Left colon (tissue), 2 donors: ENCODE results near the gene PRDX2. TPM values are rescaled to one million over a fixed set of nuclear protein-coding genes. Genes with fewer than 3 reads are reported as not detected.
A peak's percentile ranks its signal among the peaks of the same experiment; 100 is the strongest.
"Not testable (repeated sequence)": the region's sequence is repeated elsewhere in the genome, so short reads cannot be mapped to it uniquely, and the experiment has no call there.

Experiments
- ATAC-seq: fragments of 200-7000 bp; cut with Tn5 transposase; one replicate; pipeline ENCODE4 v1.9.1; 2020; ENCODE audit warnings: mild to moderate bottlenecking, moderate library complexity
- DNase-seq, 2 donors: peaks; one replicate each; pipeline ENCODE4 v3.0.0-alpha.2; 2020
- intact Hi-C, 2 donors: fragments of 100-400 bp; cut with DNase I in 1 of 2; cut with micrococcal nuclease in 1 of 2; formaldehyde crosslinking; loops; one replicate each; pipeline versions ENCODE4 v1.11.2 to v1.14.0; 2022; cut with DNase I, micrococcal nuclease
- total RNA-seq, 2 donors: library from RNA; stranded (reverse); fragmentation: NEBNext Ultra II Directional; extraction: Animal tissue kit (Norgen Biotek cat#: 25700); gene quantifications; one replicate each; pipeline ENCODE4 v1.2.1, GENCODE V29; 2021
- donor health status: DM: no; HTN: no; CAD: no.
- donor health status: DM: yes; HTN: yes; CAD: no.

PRDX2 gene
- total RNA-seq, 2 donors from 2014 or later, result 249 to 298 TPM

DNA sequence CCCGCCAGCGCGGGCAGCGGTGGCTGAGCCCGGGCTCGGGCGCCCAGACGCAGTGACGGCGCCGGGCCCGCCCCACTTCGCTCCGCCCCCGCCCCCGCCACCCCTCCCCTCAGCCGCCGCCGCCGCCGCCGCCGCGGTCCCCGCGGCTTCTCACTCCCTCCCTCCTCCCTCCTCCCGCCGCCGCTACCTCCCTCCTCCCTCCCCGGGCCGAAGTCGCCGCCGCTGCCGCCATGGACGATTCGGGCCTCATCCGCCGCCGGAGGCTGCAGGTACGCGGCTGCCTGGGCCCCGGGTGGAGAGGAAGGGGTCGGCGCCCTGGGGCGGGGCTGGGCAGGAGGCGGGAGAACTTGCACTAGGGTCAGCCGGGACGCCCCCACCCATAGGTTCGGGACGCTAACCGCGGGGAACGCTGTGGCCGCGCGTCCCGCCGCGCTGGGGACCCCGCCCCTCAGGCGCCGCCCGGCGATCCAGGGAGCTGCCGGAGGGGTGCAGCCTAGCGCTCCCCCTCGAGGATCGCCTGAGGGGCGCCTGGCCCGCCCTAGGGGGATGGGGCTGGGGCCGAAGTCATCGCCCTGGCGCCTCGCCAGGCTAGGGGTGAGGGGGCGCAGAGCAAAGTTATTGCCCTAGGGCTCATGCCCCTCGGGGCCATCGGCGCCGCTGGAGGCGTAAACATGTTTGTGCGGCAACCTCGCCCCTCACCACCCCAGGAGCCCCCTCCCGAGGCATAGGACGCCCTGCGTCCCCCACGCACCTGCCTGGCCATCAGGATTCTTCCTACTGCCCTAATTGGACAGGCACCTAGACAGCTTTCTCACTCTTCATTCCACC lies 32.4 kb upstream of the PRDX2 start:
- ATAC-seq, result peak; percentile 38
- DNase-seq, result peak in 1 of 2 donors; percentile 24
- intact Hi-C loops, result no loop called here

DNA sequence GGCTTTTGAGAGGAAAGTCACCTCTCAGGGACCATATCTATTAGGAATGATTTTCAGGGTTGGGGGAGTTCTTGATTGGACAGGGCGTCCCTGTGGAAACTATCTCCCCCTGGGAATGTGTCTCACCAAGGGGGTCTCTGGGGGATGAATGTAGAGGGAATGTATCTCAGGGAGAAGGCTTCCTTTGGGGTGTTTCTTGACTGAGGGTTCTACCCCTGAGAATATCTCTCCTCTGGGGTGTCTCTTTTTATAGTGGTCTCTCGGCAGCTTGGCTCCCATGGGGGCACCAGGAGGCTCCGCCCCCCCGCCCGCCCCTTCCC lies 31.8 kb upstream of the PRDX2 start:
- intact Hi-C loops, result no loop called here
- no peak for ATAC-seq
- no peak for DNase-seq

DNA sequence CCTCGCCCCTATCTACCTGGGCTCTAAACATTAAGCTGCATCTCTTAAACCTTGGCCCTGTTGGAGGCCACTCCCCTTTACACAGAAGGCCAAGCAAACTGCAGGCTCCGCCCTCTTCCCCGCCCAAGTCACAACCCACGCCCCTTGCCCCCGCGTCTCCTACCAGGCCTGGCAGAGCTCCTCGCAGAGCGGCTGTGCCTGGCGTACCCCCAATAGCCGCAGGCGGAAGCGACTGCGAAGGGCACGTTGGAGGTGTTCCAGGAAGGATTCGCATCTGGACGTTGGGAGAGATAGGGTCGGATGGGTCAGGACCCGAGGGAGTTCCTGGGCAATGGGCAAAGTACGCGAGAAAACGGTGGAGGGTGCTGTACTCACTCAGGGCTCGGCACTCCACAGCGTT lies 26.9 kb upstream of the PRDX2 start:
- ATAC-seq (peak; percentile 84), DNase-seq (peak; percentile 54 to 73)
- intact Hi-C loops, result no loop called here

DNA sequence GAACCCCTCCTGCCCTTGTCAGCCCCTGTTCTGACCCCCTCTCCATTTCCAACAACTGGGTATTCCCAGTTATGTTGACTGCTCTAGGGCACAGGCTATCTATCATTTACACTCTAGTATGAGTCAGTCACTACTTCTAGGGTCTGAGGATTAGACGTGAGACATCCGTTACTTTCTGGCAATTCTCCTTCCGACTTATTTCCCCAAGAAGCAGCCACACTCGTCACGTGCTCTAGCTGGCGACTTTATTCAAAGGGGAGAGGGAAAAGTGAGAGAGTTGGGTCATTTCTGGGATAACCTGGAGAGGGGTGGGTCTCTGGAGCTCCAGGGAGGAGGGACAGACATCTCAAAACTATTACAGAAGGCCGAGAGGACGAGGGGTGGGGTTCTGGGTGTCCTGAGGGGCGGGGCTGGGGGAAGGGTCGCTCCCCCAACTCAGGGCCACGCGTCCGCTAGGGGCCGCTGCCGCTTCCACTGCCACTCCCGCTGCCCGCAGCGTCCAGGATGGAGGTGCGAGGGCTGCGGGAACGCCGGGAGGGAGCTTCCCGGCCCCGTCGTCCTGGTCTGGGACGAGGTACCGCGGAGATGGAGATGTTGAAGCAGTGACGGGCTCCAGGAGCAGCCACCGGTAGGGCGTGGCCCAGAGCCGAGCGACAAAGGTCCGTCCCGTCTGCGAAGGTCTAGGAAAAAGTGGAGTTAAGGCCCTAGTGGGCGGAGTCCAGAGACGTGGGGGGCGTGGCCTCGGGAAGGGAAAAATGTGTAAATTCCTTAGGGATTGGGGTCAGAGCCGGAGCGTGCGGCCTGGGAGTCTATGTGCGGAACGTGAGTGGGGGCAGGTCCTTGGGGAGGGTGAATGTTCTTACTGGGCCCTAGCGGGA lies 23.9 kb upstream of the PRDX2 start:
- DNase-seq, result peak in 1 of 2 donors; percentile 40
- peak; percentile 49 for ATAC-seq
- intact Hi-C loops, result no loop called here

DNA sequence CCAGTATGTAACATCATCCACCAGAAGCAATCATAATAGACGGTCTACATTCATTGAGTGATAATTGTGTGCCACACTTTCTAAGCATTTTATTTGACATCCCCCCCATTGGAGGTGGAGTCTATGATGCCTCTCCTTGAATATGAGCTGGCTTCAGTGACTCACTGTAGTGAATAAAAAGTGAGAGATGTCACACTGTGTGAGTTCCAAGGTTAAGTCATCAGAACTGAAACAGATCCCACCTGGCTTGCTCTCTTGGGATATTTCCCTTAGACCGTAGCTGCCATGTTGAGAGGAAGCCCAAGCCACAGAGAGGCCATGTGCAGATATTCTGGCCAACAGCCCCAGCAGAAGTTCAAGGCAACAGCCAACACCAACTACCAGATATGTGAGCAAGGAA lies 20.2 kb upstream of the PRDX2 start:
- intact Hi-C loops, result no loop called here

DNA sequence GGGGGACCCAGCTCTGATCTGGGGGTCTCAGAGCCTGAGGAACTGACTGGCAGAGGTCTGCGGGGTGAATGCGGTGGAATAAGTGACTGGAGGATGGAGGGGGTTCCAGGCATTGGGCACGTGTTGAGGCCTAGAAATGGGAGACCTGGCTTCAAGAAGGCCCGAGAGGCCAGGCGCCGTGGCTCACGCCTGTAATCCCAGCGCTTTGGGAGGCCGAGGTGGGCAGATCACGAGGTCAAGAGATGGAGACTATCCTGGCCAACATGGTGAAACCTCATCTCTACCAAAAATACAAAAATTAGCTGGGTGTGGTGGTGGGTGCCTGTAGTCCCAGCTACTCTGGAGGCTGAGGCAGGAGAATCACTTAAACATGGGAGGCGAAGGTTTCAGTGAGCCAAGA lies 16.2 kb upstream of the PRDX2 start:
- DNase-seq, ATAC-seq, intact Hi-C loops: not testable (repeated sequence)

More for the DNA sequence above, 20.2 kb upstream of the PRDX2 start:
- ATAC-seq (no peak), DNase-seq (no peak)

DNA sequence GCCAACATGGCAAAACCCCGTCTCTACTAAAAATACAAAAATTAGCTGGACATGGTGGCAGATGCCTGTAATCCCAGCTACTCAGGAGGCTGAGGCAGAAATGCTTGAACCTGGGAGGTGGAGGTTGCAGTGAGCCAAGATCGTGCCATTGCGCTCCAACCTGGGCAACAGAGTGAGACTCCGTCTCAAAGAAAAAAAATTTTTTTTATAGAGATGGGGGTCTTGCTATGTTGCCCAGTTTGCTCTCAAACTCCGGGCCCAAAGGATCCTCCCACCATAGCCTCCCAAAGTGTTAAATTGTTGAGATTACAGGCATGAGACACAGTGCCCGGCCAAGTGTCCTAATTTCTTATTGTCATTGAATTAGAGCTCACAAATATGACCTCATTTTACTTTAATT lies 15.6 kb upstream of the PRDX2 start:
- DNase-seq, ATAC-seq, intact Hi-C loops: not testable (repeated sequence)

DNA sequence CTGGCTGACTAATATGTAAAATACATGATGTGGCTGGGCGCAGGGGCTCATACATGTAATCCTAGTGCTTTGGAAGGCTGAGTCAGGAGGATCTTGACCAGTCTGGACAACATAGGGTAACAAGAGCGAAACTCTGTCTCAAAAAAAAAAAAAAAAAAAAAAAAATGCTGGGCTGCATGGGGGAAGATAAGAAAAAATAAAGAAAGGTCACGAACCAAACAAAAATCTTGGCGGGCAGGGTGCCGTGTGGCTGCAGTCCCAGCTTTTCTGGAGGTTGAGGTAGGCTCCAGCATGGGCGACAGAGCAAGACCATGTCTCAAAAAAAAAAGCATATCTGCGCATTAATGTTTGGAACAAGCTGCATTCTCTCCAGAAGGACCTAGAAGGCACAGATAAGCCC lies 13.5 kb upstream of the PRDX2 start:
- no peak for ATAC-seq
- DNase-seq, result no peak
- intact Hi-C loops, result no loop called here

DNA sequence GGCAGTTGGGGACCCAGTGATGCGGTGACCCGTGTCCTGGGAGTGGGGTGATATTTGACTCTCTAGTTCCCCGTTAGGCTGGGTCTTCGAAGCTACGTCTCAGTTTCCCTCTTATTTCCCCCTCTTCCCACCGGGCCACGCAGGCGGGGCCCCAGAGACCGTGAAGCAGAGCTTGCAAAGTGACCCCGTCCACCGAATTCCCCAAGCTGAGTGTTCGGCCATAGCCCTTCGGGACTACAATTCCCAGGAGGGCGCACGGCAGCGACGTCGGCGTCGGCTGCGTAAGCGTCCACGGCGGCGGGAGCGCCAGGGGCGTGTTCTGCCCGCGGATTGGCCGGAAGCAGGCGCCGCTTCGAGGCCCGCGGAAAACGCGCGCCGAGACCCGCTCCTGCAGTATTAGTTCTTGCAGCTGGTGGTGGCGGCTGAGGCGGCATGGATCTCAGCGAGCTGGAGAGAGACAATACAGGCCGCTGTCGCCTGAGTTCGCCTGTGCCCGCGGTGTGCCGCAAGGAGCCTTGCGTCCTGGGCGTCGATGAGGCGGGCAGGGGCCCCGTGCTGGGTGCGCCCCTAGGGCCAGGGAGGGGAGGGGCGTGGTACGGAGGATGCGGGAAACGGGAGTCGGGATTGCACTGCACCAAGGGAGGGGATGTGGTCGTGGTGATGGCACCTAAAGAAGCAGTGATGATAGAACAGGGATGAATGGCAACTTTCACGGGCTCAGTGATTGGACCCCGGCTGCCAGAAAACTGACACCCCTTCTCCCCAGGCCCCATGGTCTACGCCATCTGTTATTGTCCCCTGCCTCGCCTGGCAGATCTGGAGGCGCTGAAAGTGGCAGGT lies 4.9 kb upstream of the PRDX2 start, which contains the start of gene RNASEH2A:
Gene RNASEH2A, plus strand, starts transcription at position 343 of the 840 bp plus-strand sequence. Its CDS starts 90 bp downstream, at position 433.
- ATAC-seq (peak; percentile 76), DNase-seq (peak; percentile 87 to 94)
- intact Hi-C loops, result no loop called here

DNA sequence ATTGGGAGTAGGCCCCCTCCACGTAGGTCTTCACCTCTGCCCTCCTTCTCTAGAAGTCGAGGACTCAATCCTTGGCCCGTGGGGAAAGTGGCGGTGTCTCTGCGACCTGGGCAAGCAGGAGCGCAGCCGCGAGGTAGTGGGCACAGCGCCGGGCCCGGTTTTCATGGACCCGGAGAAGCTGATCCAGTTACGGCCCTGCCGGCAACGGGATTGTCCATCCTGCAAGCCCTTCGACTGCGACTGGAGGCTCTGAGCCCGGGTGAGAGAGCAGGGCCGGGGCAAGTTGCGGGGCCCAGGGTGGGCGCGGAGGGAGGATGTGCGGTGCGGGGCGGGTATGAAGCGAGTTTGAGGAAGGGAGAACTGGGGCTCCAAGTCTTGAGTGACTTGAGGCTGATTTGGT lies 2.5 kb upstream of the PRDX2 start:
- intact Hi-C loops, result loop anchor here in 1 of 2 donors (5.0 kb wide), 1 partner anchor 42 kb away; no protein-coding TSS in a partner anchor
- DNase-seq, result peak in 1 of 2 donors; percentile 10
- ATAC-seq, result no peak

DNA sequence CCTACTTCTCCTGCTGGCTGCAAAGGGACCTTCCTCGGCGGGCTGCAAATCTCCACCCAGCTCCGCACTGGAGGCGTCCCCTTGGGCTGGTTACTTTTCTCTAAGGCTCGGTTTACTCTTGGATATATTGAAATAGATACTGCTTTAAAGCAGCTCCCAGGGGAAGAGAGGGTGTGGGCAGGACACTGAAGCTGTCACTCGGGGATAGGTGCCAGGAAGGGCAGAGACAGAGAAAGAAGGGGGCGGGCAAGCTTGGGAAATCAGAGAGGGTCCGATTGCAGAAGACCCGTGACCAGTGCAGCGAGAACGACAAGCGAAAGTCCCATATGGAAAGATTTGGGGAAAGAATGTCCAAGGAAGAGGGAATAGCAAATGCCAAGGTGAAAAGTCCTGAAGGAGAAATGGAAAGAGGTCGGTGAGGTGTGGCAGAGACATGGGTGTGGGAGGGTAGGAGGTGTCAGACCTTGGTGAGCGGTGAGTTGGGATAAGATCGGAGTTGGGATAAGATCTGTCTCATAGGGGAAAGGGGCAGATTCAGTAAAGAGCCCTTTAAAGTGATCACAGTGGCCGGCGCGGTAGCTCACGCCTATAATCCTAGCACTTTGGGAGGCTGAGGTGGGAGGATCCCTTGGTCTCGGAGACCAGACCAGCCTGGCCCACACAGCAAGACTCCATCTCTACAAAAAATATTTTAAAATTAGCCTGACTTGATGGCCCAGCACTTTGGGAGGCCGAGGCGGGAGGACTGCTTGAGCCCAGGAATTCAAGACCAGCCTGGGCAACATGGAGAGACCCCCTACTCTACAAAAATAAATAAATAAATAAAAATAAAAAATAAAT lies 887 bp upstream of the PRDX2 start:
- intact Hi-C loops, result loop anchor here in 1 of 2 donors (5.0 kb wide), 1 partner anchor 40 kb away; no protein-coding TSS in a partner anchor
- ATAC-seq, result peak; percentile 37
- peak; percentile 13 to 50 for DNase-seq

DNA sequence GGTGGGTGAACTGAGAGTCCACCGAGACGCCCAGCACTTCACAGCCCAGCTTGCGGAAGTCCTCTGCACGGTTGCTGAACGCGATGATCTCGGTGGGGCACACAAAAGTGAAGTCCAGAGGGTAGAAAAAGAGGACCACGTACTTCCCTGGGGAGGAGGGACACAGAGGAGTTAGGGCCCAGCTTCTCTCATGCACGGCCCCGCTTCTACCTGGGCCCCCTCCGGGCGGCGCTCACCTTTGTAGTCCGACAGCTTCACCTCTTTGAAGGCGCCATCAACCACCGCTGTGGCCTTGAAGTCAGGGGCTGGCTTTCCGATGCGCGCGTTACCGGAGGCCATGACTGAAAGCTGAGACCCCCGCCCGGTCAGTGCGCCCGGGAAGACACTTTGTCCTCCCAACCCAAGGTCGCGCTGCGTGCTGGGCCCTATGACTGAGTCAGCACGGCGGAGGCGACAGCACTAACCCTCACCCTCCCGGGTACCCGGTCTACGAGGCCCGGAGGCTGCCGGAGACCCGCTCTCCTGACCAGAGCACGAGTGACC lies 606 bp downstream of the PRDX2 start:
- intact Hi-C loops, result loop anchor here in 1 of 2 donors (5.0 kb wide), 1 partner anchor 39 kb away; no protein-coding TSS in a partner anchor
- ATAC-seq (peak; percentile 22), DNase-seq (peak in 1 of 2 donors; percentile 58)

DNA sequence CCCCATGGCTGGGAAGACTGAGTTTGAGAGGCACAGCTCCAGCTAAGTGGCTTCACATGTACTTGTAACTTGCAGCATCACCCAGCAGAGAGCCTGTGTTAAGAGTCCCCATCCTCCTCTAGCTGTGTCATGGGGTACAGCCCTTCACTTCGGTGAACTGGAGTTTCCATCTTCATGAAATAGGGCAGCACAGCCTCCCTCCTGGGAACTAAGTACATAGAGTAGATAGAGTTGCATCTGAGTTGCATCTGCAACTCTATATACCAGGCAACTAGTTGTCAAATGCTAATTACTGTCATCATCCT lies 1.2 kb downstream of the PRDX2 start:
- intact Hi-C loops, result loop anchor here in 1 of 2 donors (5.0 kb wide), 1 partner anchor 38 kb away; no protein-coding TSS in a partner anchor

DNA sequence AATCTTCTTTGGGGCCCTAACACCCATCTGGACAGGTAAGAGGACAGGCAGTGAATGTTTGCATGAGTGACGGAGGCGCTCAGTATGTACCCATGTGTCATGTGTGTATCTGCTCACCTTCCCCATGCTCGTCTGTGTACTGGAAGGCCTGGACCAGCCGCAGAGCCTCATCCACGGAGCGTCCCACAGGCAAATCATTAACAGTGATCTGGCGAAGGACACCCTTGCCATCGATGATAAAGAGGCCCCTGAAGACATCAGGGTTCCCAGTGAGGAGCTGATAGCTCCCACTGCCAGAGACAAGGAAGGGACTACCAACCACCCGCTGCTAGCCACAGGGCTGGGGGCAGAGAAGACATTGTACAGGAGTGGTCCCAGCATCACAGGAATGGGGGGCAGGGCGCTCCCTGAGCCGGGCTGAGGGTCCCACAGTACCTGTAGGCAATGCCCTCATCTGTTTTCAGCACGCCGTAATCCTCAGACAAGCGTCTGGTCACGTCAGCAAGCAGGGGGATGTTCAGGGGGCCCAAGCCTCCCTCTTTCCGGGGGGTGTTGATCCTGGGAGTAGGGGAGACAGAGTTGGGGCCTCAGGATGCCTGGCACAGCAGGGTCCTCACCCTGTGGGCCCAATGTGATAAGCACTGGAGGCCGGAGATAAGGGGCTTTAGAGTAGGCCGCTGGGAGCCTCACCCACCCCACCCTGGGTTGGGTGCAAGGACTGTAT lies 1.7 kb downstream of the PRDX2 start:
- intact Hi-C loops, result loop anchor here (5.0 kb wide), 1 partner anchor 38 kb away; no protein-coding TSS in a partner anchor
- no peak for ATAC-seq
- no peak for DNase-seq

More for the DNA sequence above, 1.2 kb downstream of the PRDX2 start:
- ATAC-seq (no peak), DNase-seq (no peak)

DNA sequence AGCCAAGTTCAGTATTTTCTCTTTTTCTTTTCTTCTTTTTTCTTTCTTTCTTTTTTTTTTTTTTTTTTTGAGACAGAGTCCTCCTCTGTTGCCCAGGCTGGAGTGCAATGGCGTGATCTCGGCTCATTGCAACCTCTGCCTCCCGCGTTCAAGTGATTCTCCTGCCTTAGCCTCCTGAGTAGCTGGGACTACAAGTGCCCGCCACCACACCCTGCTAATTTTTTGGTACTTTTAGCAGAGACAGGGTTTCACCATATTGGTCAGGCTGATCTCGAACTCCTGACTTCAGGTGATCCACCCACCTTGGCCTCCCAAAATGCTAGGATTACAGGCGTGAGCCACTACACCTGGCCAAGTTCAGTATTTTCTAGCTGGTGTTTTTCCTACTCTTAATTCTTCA lies 4.0 kb downstream of the PRDX2 start:
- intact Hi-C loops, result loop anchor here in 1 of 2 donors (5.0 kb wide), 1 partner anchor 35 kb away; no protein-coding TSS in a partner anchor

DNA sequence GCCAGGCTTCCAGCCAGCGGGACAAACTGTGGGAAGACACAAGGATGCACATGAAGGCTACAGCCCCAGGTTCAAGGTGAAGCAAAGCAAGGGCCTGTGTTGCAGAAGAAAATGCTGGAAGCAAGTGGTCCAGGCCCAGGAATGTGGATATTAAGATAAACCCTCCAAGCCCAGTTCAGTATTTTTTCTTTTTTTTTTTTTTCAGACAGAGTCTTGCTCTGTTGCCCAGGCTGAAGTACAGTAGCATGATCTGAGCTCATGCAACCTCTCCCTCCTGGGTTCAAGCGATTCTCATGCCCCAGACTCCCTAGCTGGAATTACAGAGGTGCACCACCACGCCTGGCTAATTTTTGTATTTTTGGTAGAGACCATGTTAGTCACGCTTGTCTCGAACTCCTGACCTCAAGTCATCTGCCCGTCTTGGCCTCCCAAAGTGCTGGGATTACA lies 4.4 kb downstream of the PRDX2 start:
- no peak for ATAC-seq
- DNase-seq, result no peak
- intact Hi-C loops, result loop anchor here in 1 of 2 donors (5.0 kb wide), 1 partner anchor 35 kb away; no protein-coding TSS in a partner anchor

More for the DNA sequence above, 4.0 kb downstream of the PRDX2 start:
- not testable (repeated sequence) for ATAC-seq, DNase-seq
